ENCODE measurements around the gene NTRK2.

DNA sequence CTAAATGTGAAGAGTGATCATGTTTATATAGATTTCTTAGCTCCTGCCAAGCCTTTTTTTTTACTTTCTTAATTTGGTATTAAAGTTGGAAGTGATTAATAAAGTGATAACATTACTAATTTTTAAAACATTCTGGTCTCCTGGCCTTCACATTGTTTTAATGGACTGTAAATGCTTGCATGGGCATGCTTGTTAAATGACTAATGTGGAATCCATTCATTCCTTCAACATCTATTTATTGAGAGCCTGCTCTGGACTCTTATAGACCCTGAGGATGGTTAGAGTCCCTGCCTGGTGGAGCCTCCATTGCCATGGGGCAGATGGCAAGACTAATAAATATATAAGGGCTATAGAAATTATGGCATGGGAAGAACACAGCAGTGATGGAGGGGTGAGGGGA lies 103.5 kb downstream of the NTRK2 start:
- TF ChIP-seq RARB (CRISPR knock-in tag; IDR thresholded peaks at IDR 0.05), result no peak
- TF ChIP-seq, protein P1, sequence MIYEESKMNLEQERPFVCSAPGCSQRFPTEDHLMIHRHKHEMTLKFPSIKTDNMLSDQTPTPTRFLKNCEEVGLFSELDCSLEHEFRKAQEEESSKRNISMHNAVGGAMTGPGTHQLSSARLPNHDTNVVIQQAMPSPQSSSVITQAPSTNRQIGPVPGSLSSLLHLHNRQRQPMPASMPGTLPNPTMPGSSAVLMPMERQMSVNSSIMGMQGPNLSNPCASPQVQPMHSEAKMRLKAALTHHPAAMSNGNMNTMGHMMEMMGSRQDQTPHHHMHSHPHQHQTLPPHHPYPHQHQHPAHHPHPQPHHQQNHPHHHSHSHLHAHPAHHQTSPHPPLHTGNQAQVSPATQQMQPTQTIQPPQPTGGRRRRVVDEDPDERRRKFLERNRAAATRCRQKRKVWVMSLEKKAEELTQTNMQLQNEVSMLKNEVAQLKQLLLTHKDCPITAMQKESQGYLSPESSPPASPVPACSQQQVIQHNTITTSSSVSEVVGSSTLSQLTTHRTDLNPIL (CRISPR knock-in tag; IDR thresholded peaks at IDR 0.05; ENCODE audit: low read depth), result no peak
